Right lobe of liver (tissue), 6 donors: Measurements from ENCODE around the gene MCOLN2. TPM values are rescaled to one million over a fixed set of nuclear protein-coding genes. Genes with fewer than 3 reads are reported as not detected.

Experiments used
- ATAC-seq, 4 donors: fragments of 200-7000 bp; cut with Tn5 transposase; one replicate each; pipeline ENCODE4 v1.9.1; 2020; ENCODE audit warnings: mild to moderate bottlenecking in 4 of 4, moderate library complexity in 4 of 4
- DNase-seq, 3 donors: peaks; one replicate each; pipeline ENCODE4 v3.0.0-alpha.2; 2020
- H3K27ac ChIP-seq, 3 donors: fragments of 200-600 bp; one replicate each; pipeline ENCODE4 v1.8.0; 2022
- H3K27me3 ChIP-seq, 2 donors: fragments of 200-600 bp; one replicate each; pipeline ENCODE4 v1.8.0; 2022
- H3K36me3 ChIP-seq, 4 donors: fragments of 200-600 bp; sonication (generic) in 1 of 4; one replicate each; pipeline versions ENCODE4 v1.5.1 to v1.8.0; 2017 to 2022; ENCODE audit warnings: control low read depth in 1 of 4
- H3K4me1 ChIP-seq, 4 donors: fragments of 200-600 bp; sonication (generic) in 1 of 4; one replicate each; pipeline versions ENCODE4 v1.5.1 to v1.8.0; 2017 to 2022; ENCODE audit warnings: control low read depth in 1 of 4
- H3K4me3 ChIP-seq, 3 donors: fragments of 200-600 bp; one replicate each; pipeline ENCODE4 v1.8.0; 2022
- H3K9me3 ChIP-seq, 4 donors: fragments of 200-600 bp; sonication (generic) in 1 of 4; one replicate each; pipeline versions ENCODE4 v1.5.1 to v1.8.0; 2017 to 2022; ENCODE audit warnings: control low read depth in 1 of 4
- POLR2A ChIP-seq: fragments of 450-650 bp; IDR thresholded peaks from one replicate; pipeline ENCODE4 v1.6.1; 2017; ENCODE audit warnings: antibody characterized with exemption, mild to moderate bottlenecking
- WGBS: methylation state at CpG from one replicate; pipeline ENCODE4 v1.1.6; 2018; ENCODE audit warnings: low coverage, low lambda C conversion rate; ENCODE audit not compliant: insufficient coverage; ENCODE audit errors: missing lambda C conversion rate; 5-methylcytosine and 5-hydroxymethylcytosine counted together
- intact Hi-C, 2 donors: fragments of 100-400 bp; cut with DNase I; formaldehyde crosslinking; loops; one replicate each; pipeline versions ENCODE4 v1.11.2 to v1.14.1; 2022
- long read RNA-seq: library from polyadenylated mRNA; unstranded; transcript quantifications from one replicate; pipeline ENCODE4 v2.0.0, GENCODE V29; 2019
- total RNA-seq, 6 experiments: library from RNA; depleted of rRNA in 2 of 6; stranded (reverse); fragments of >200 nt in 2 of 6; fragmentation: NEBNext Ultra II Directional in 3 of 6; extraction: Animal tissue kit (Norgen Biotek cat#: 25700) in 3 of 6; gene quantifications; one replicate each; pipeline versions ENCODE4 v1.1.0 to v1.2.4, GENCODE V29; 2016 to 2023
- TF ChIP-seq, protein P1 (sequence below), 4 donors: fragments of 200-600 bp in 3 of 4; fragments of 450-650 bp in 1 of 4; IDR thresholded peaks; one replicate each; pipeline versions ENCODE4 v1.5.1 to v1.8.0; 2016 to 2022; ENCODE audit warnings: antibody characterized with exemption in 4 of 4, mild to moderate bottlenecking in 2 of 4
- donor health status: DM: no; HTN: yes; CAD: no.
- donor health status: DM: no; HTN: no; CAD: no.
- donor health status: DM: no; HTN: no; CAD: no.
- donor health status: DM: no; HTN: yes; CAD: no.
- donor health status: DM: no; HTN: yes; CAD: no.

Gene MCOLN2
- total RNA-seq = under 1 TPM in 2 of 6 experiments, not detected in 4; 0.09 to 0.19 TPM
- long read RNA-seq = 0 reads

DNA sequence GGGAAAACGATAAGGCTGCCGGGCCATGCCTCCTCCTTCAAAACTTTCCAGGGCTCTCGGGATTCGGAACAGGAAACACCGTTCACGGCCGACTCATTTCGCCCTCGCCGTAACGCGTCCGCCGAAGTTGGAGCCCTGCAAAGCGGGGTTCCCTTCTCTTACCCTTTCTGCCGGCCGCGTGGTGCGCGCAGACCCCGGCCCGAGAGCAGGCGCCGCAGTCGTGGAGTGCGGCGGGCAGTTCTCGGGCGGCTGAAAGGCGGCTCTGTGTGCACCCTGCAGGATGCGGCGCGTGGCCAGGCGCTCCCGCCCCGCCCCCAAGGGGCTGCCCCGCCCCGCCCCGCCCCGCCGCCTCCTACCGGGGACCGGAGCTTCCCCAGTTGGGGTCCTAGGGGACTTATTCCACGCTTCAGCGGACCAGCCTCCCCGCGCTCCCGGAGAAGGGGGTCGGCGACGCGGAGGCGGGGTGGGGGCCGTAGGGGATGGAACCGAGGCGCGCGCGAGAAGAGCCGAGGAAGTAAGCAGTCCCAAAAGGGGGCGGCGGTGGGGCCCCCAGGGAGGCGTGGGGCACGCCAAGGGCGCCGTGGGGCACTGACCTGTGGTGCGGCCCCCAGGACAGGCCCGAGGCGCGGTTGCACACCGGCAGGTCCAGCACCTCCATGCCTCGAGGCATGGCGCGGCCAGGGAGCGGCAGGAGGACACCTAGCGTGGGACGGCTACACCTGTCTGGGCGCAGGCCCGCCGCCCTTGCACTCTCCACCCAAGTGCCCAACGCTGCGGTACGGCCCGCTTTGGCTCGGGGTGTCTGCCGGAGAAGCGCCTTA is at the start of gene MCOLN2:
Gene MCOLN2 (minus strand): TSS at position 268 of the 821 bp plus-strand sequence. CDS start 241 bp downstream, at position 27.
- DNase-seq (peak; percentile 52 to 62 (median 60)), ATAC-seq (peak; percentile 78 to 93 (median 91))
- H3K36me3 ChIP-seq = no peaks in the 10 kb centered on the region
- peak within 1 kb of the TSS; percentile 42 to 57 (median 45) for H3K4me3 ChIP-seq
- 4% methylated on average over 13 of the region's 87 CpGs for WGBS
- H3K9me3 ChIP-seq = no peaks in the 10 kb centered on the region
- H3K4me1 ChIP-seq = peaks cover 0 to 20% (median 9%) of the 10 kb centered on the region in 4 donors
- intact Hi-C loops = no loop called here
- H3K27me3 ChIP-seq = peaks cover 0 to 24% of the 10 kb centered on the region in 2 donors
- TF ChIP-seq, protein P1, sequence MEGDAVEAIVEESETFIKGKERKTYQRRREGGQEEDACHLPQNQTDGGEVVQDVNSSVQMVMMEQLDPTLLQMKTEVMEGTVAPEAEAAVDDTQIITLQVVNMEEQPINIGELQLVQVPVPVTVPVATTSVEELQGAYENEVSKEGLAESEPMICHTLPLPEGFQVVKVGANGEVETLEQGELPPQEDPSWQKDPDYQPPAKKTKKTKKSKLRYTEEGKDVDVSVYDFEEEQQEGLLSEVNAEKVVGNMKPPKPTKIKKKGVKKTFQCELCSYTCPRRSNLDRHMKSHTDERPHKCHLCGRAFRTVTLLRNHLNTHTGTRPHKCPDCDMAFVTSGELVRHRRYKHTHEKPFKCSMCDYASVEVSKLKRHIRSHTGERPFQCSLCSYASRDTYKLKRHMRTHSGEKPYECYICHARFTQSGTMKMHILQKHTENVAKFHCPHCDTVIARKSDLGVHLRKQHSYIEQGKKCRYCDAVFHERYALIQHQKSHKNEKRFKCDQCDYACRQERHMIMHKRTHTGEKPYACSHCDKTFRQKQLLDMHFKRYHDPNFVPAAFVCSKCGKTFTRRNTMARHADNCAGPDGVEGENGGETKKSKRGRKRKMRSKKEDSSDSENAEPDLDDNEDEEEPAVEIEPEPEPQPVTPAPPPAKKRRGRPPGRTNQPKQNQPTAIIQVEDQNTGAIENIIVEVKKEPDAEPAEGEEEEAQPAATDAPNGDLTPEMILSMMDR (IDR thresholded peaks at IDR 0.05) = no peak
- no peak for TF ChIP-seq POLR2A
- H3K27ac ChIP-seq = no peak within 1 kb of the TSS

DNA sequence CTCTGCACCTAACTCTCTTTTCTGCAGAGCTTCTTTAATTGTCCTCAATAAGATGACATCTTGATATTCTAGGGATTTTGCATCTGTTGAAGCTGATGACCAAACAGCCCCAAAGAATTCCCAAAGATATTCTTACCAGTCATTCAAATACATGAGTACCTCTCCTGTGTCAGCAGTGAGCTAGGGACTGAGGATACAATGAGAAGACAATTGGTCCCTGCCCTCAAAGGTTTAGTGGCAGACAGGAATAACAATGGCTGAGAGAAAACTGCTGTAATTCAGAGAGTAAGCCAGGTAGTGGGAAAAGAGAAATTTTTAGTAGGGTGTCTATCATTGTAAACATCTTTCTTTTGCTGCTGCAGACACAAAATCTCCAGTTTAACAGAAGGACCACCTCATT is 45.5 kb upstream of the MCOLN2 start:
- intact Hi-C loops = no loop called here
- no peaks in the 10 kb centered on the region for H3K36me3 ChIP-seq
- no peak for ATAC-seq

DNA sequence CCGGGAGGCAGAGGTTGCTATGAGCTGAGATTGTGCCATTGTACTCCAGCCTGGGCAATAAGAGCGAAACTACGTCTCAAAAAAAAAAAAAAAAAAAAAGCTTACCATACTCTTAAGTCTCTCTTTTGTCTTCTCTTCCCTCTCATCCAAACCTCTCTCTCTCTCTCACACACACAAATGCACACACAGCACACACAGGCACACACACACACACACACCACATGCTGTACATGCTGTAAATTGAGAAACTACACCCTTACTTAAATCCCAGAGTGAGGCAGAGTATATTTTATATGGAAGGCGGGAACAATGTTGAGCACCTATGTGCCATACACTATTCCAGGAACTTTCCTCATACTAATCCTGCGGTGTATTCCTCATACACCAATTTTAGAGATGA is 44.9 kb upstream of the MCOLN2 start:
- H3K27me3 ChIP-seq = peaks cover 0 to 5% of the 10 kb centered on the region in 2 donors
- H3K9me3 ChIP-seq = no peaks in the 10 kb centered on the region
- no peaks in the 10 kb centered on the region for H3K36me3 ChIP-seq
- no peak for TF ChIP-seq POLR2A
- TF ChIP-seq, protein P1 (IDR thresholded peaks at IDR 0.05) = no peak
- DNase-seq = no peak
- intact Hi-C loops = no loop called here
- H3K4me1 ChIP-seq = no peaks in the 10 kb centered on the region
- H3K4me3 ChIP-seq = no peak overlapping the region
- no peak overlapping the region for H3K27ac ChIP-seq
- ATAC-seq = no peak
- 85% methylated on average over 3 of the region's 5 CpGs for WGBS

More for the DNA sequence above, 45.5 kb upstream of the MCOLN2 start:
- H3K9me3 ChIP-seq = no peaks in the 10 kb centered on the region
- peaks cover 0 to 11% of the 10 kb centered on the region in 2 donors for H3K27me3 ChIP-seq
- no peaks in the 10 kb centered on the region for H3K4me1 ChIP-seq
- no peak for DNase-seq
- H3K27ac ChIP-seq = no peak overlapping the region
- no peak overlapping the region for H3K4me3 ChIP-seq
- TF ChIP-seq, protein P1 (IDR thresholded peaks at IDR 0.05) = no peak
- no peak for TF ChIP-seq POLR2A

GRCh38 chr1:85033221-85033620 is 36.3 kb upstream of the MCOLN2 start:
- H3K27me3 ChIP-seq = no peaks in the 10 kb centered on the region
- no peak for DNase-seq
- H3K4me1 ChIP-seq = no peaks in the 10 kb centered on the region
- no peak overlapping the region for H3K27ac ChIP-seq
- no peaks in the 10 kb centered on the region for H3K9me3 ChIP-seq
- TF ChIP-seq, protein P1 (IDR thresholded peaks at IDR 0.05) = no peak
- no peak for TF ChIP-seq POLR2A
- intact Hi-C loops = no loop called here
- H3K4me3 ChIP-seq = no peak overlapping the region
- WGBS = 54% methylated on average over 2 of the region's 2 CpGs
- no peaks in the 10 kb centered on the region for H3K36me3 ChIP-seq
- ATAC-seq = no peak
